Inflammatory macrophage treated with lipopolysaccharide for 4 hours (primary cell): ENCODE results near the gene AFAP1L2.

ENCODE experiments used
- DNase-seq: peaks from one replicate; pipeline ENCODE4 v3.0.0-alpha.2; 2020

AFAP1L2 gene

GRCh38 chr10:114332301-114333192, 71.8 kb downstream of the AFAP1L2 start:
- DNase-seq: no peak

- no peak for DNase-seq
Measured at GRCh38 chr10:114329634-114330365, 74.5 kb downstream of the AFAP1L2 start.

- no peak for DNase-seq
Measured at GRCh38 chr10:114328874-114329273, 75.4 kb downstream of the AFAP1L2 start.

GRCh38 chr10:114328441-114328812, 75.9 kb downstream of the AFAP1L2 start:
- no peak for DNase-seq

GRCh38 chr10:114327537-114328440, 76.5 kb downstream of the AFAP1L2 start:
- no peak for DNase-seq

- no peak for DNase-seq
Measured at GRCh38 chr10:114326795-114327194, 77.5 kb downstream of the AFAP1L2 start.

GRCh38 chr10:114323023-114323422, 81.3 kb downstream of the AFAP1L2 start:
- DNase-seq: no peak

GRCh38 chr10:114322344-114322743, 82.0 kb downstream of the AFAP1L2 start:
- no peak for DNase-seq

- DNase-seq: no peak
Measured at GRCh38 chr10:114320249-114321116, 83.8 kb downstream of the AFAP1L2 start.

GRCh38 chr10:114319406-114320248, 84.7 kb downstream of the AFAP1L2 start:
- DNase-seq: no peak

GRCh38 chr10:114316744-114317143, 87.6 kb downstream of the AFAP1L2 start:
- no peak for DNase-seq

- no peak for DNase-seq
Measured at GRCh38 chr10:114315566-114316420, 88.5 kb downstream of the AFAP1L2 start.

GRCh38 chr10:114313866-114314265, 90.4 kb downstream of the AFAP1L2 start:
- DNase-seq: no peak

- no peak for DNase-seq
Measured at GRCh38 chr10:114313139-114313538, 91.2 kb downstream of the AFAP1L2 start.

- no peak for DNase-seq
Measured at GRCh38 chr10:114311496-114312209, 92.6 kb downstream of the AFAP1L2 start.

- DNase-seq: no peak
Measured at GRCh38 chr10:114311023-114311422, 93.3 kb downstream of the AFAP1L2 start.

- no peak for DNase-seq
Measured at GRCh38 chr10:114310346-114310745, 94.0 kb downstream of the AFAP1L2 start.

- DNase-seq: no peak
Measured at GRCh38 chr10:114309364-114309651, 95.0 kb downstream of the AFAP1L2 start.

- DNase-seq: no peak
Measured at GRCh38 chr10:114308531-114309363, 95.6 kb downstream of the AFAP1L2 start.
